ENCODE measurements around the gene VGLL4.
A peak's percentile ranks its signal among the peaks of the same experiment; 100 is the strongest.
"Not testable (repeated sequence)": the region's sequence is repeated elsewhere in the genome, so short reads cannot be mapped to it uniquely, and the experiment has no call there.

The VGLL4 gene, protein sequence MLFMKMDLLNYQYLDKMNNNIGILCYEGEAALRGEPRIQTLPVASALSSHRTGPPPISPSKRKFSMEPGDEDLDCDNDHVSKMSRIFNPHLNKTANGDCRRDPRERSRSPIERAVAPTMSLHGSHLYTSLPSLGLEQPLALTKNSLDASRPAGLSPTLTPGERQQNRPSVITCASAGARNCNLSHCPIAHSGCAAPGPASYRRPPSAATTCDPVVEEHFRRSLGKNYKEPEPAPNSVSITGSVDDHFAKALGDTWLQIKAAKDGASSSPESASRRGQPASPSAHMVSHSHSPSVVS

DNA sequence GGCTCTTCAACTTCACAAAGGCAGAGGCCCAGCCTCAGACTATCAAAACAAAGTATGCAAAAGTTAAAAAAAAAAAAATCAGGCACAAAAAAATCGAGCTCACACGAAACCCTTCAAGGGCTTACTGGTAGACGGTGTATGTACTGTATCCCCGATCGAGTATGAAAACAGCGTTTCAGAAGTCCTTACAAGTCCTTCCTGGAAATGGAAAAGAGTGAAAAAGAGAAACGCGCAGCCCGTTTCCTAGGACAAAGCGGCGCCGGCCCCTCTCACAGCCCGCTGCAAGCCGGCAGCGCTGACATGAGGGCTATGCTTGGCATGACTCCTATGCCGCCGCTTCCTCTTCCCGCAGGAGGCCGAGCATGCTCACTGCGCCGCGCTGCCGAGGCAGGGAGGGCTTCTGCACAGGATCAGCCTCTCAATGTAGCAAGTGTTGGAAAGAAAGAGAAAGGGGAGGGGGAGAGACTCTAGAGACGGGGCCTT, at the start of gene VGLL4:
TSS of gene VGLL4 (minus strand) at position 311 of the 483 bp plus-strand sequence. CDS start 397 bp downstream, outside the sequence.
- peak; percentile 85 for TF ChIP-seq POLR2A (IDR thresholded peaks at IDR 0.05; ENCODE audit: low read depth, low read length)
- DNase-seq (ENCODE audit: insufficient read length, low spot score) (peak; percentile 57), FAIRE-seq (peak; percentile 68)

- no peak for DNase-seq (ENCODE audit: insufficient read length, low spot score)
- TF ChIP-seq POLR2A (IDR thresholded peaks at IDR 0.05; ENCODE audit: low read depth, low read length) = no peak
- no peak for FAIRE-seq
Measured at GRCh38 chr3:11692532-11692813, 48.8 kb upstream of the VGLL4 start.

- no peak for TF ChIP-seq POLR2A (IDR thresholded peaks at IDR 0.05; ENCODE audit: low read depth, low read length)
- DNase-seq (ENCODE audit: insufficient read length, low spot score) = no peak
- no peak for FAIRE-seq
Measured at GRCh38 chr3:11691767-11692531, 48.2 kb upstream of the VGLL4 start.

DNA sequence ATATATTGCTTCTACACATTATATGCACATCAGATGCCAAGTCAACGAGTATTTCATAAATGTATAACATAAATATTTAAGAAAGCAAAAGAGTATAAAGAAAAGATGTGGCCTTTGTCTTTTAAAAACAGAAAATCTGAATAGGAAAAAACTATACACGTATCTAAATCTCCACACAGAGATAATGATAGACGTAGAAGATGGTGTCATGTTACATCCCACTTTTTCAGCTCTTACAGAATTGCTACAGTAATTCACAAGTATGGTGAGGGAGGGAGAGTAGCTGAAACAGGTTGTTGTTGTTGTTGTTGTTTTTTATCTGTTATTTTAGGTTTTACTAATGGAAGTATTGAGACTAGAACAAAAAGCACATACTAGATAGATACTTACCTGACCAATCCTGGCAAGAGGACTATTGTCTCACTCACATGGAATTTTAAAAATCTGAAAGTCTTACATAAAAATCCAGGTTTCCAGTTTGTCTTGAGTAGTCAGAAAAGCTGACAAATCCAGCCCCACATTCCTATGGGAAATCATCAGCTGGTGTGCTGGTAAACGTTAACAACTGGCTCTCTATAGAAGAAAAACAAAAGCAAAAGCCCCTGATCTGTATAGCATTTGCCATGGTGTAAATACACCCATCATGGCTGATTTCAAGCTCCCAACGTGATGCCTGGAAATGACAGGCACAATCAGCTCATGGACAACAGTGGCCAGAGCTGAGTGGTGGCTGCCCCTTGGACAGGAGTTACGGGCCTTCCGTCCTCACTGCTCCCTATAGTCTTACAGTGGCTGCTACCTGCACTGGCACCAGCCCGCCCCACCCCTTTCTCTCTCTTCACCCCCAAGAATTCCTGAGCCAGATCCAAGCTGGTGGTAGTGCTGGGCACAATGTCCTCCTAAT, 47.4 kb upstream of the VGLL4 start:
- FAIRE-seq = peak; percentile 81
- DNase-seq (ENCODE audit: insufficient read length, low spot score) = peak; percentile 30
- no peak for TF ChIP-seq POLR2A (IDR thresholded peaks at IDR 0.05; ENCODE audit: low read depth, low read length)

DNA sequence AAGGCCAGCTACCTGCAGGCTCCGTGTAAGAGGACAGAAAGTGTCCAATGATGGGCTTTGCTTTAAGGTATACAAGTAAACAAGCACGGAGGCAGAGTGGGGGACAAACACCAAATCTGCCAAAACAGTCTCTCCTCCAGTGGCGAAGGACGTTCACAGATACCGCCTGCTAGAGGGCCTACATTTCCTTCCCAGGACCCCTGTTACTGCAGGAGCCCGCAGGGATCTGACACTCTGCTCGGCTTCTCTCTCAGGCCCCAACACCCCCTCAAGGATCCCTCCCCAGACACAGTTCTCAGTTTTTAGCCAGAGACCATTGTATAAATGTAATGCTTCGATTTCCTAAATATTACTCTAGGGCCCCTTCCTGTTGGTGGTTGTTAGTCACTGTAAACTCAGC, 46.0 kb upstream of the VGLL4 start:
- FAIRE-seq = no peak
- no peak for TF ChIP-seq POLR2A (IDR thresholded peaks at IDR 0.05; ENCODE audit: low read depth, low read length)

GRCh38 chr3:11684980-11685379, 41.3 kb upstream of the VGLL4 start:
- FAIRE-seq; DNase-seq (ENCODE audit: insufficient read length, low spot score): not testable (repeated sequence)

More for the DNA sequence above, 46.0 kb upstream of the VGLL4 start:
- DNase-seq (ENCODE audit: insufficient read length, low spot score) = no peak

DNA sequence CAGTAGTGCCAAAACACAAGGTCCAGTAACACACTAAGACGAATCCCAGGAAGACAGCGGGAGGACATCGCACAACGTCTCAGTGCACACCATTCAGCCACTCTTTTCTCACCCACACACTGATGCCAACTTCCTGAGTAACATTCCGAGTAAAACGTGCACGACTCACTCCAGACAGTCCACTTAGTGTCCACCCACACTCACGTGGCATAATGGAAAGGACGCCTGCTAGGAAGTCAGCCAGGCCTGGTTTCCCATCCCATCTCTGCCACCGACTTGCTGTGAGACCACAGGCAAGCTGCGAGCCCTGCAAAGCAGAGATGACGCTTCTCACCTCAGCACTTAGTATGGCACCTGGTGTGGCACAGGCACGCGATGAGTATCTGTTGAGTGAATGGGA, 36.8 kb upstream of the VGLL4 start:
- DNase-seq (ENCODE audit: insufficient read length, low spot score) (no peak), FAIRE-seq (no peak)
- TF ChIP-seq POLR2A (IDR thresholded peaks at IDR 0.05; ENCODE audit: low read depth, low read length) = no peak

- FAIRE-seq = no peak
- DNase-seq (ENCODE audit: insufficient read length, low spot score) = no peak
- TF ChIP-seq POLR2A (IDR thresholded peaks at IDR 0.05; ENCODE audit: low read depth, low read length) = no peak
Measured at GRCh38 chr3:11679964-11680363, 36.2 kb upstream of the VGLL4 start.

DNA sequence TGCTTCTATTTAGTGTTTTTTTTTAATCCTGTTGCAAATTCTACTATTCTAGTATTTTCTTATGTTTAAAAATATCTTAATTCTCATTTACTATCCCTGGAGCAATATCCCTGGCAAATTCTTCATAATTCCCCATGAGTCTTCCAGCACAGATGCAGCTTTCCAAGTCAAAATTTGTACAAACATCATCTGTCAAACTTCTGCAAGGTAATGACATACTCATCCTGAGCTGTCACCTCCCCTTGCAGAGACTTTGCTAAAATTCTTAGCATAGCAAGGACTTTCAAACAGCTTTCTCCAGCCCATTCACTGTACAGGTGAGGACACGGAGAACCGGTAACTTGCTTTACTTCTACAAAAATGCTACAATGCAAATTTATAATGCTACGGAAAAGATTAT, 28.6 kb upstream of the VGLL4 start:
- no peak for FAIRE-seq
- no peak for TF ChIP-seq POLR2A (IDR thresholded peaks at IDR 0.05; ENCODE audit: low read depth, low read length)
- no peak for DNase-seq (ENCODE audit: insufficient read length, low spot score)

GRCh38 chr3:11671648-11672100, 28.0 kb upstream of the VGLL4 start:
- FAIRE-seq = peak; percentile 77
- no peak for TF ChIP-seq POLR2A (IDR thresholded peaks at IDR 0.05; ENCODE audit: low read depth, low read length)
- DNase-seq (ENCODE audit: insufficient read length, low spot score) = no peak

DNA sequence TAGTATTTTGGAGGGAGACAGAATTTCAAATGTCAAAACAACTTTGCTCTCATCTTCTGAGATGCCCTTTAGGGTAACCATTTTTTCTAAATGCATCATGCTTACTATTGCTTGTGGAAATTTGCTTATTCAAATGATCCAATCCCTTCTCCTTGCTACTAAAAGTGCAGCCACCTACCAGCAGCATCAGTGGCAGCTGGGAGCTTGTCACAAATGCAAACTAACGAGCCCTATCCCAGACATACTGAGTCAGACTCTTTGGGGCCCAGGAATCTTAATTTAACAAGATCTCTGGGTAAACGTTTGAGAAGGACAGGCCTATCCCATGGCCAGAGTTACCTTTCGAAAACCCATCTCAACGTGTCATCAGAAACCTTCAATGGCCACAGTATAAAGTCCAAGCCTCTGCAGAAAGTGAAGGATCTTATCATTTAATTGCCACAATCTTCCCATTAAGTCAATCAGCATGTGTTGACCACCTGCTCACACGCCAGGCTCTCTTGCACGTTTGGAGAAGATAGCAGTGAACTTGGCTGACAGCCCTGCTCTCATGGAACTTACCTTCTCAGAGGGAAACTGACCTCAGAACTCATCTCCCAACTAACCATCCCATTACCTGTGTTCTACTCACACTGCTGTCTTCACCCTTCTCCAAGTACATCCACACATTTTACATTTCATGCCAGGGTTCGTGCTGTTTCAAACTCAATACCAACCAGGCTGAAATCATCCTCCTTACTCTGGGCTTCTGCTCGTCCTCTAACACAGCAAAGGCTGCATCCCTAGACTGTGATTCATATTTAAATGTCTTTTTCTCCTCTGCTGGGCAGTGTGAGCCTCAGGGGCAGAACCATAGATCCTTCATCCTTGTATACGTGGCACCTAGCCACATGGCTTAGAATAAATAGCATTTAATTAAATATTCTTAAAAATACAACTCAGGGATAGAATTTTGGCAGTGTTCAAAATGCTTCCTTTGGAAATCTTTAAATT, 24.8 kb upstream of the VGLL4 start:
- DNase-seq (ENCODE audit: insufficient read length, low spot score) = peak; percentile 25
- no peak for FAIRE-seq
- no peak for TF ChIP-seq POLR2A (IDR thresholded peaks at IDR 0.05; ENCODE audit: low read depth, low read length)

GRCh38 chr3:11665331-11665730, 21.6 kb upstream of the VGLL4 start:
- no peak for FAIRE-seq
- no peak for DNase-seq (ENCODE audit: insufficient read length, low spot score)
- TF ChIP-seq POLR2A (IDR thresholded peaks at IDR 0.05; ENCODE audit: low read depth, low read length) = no peak
